Breast epithelium (tissue), 3 donors: ENCODE results near the gene NGRN.

Experiments
- CTCF ChIP-seq, 3 donors: fragments of 450-650 bp; IDR thresholded peaks; one replicate each; pipeline ENCODE4 v1.5.1; 2016 to 2017; ENCODE audit warnings: antibody characterized with exemption in 3 of 3, mild to moderate bottlenecking in 3 of 3, moderate library complexity in 3 of 3
- POLR2A ChIP-seq: fragments of 450-650 bp; IDR thresholded peaks from one replicate; pipeline ENCODE4 v1.6.1; 2016; ENCODE audit warnings: antibody characterized with exemption, mild to moderate bottlenecking, moderate library complexity
- POLR2AphosphoS5 ChIP-seq, 3 donors: sonication (generic); formaldehyde crosslinking; IDR thresholded peaks; one replicate each; pipeline ENCODE4 v1.6.1; 2017; ENCODE audit warnings: antibody characterized with exemption in 3 of 3

GRCh38 chr15:90225047-90225446 lies 40.4 kb upstream of the NGRN start:
- TF ChIP-seq CTCF (IDR thresholded peaks at IDR 0.05): no peak
- TF ChIP-seq POLR2AphosphoS5 (IDR thresholded peaks at IDR 0.05): no peak
- TF ChIP-seq POLR2A: no peak
